Caco-2 (cell line): ENCODE measurements around the gene TAAR1. TPM values are rescaled to one million over a fixed set of nuclear protein-coding genes. Genes with fewer than 3 reads are reported as not detected.
"Not testable (repeated sequence)": the region's sequence is repeated elsewhere in the genome, so short reads cannot be mapped to it uniquely, and the experiment has no call there.

Source experiments
- Bru-seq: library from RNA; stranded (reverse); fragments of 400-500 nt; gene quantifications from one replicate; lab custom pipeline; 2021; lab: Mats Ljungman, UMichigan
- BruChase-seq, 2 experiments: library from RNA; stranded (reverse); fragments of 400-500 nt; gene quantifications; one replicate each; lab custom pipeline; 2021; lab: Mats Ljungman, UMichigan
- BruUV-seq: library from RNA; stranded (reverse); fragments of 400-500 nt; replicated peaks from 2 replicates; lab custom pipeline; 2021; lab: Mats Ljungman, UMichigan
- CTCF ChIA-PET: fragments of 300-600 bp; sonication (Branson Sonifier 250); formaldehyde crosslinking; loops from one replicate; lab custom pipeline; 2022; ENCODE audit warnings: antibody characterized with exemption; lab: Charles Lee
- POLR2A ChIA-PET: fragments of 300-600 bp; sonication (Branson Sonifier 250); formaldehyde crosslinking; loops from one replicate; lab custom pipeline; 2022; ENCODE audit warnings: antibody characterized with exemption; lab: Charles Lee
- DNase-seq, 2 experiments: peaks; one replicate each; pipeline versions ENCODE4 v3.0.0 to v3.0.0-alpha.2; 2020 to 2022
- H3K27me3 ChIP-seq: replicated peaks from 2 replicates; pipeline ENCODE4 v1.6.0; 2011; ENCODE audit warnings: low read length; ENCODE audit not compliant: control insufficient read depth, insufficient read depth
- H3K36me3 ChIP-seq: 2 replicates; pipeline ENCODE4 v1.5.1; 2011; ENCODE audit warnings: low read length; ENCODE audit not compliant: control insufficient read depth, insufficient read depth
- H3K4me1 ChIP-seq: fragments of 250-450 bp; sonication (Bioruptor Pico); 2 replicates; pipeline ENCODE4 v1.5.1; 2020; ENCODE audit warnings: mild to moderate bottlenecking
- H3K4me3 ChIP-seq: 2 replicates; pipeline ENCODE4 v1.5.1; 2011; ENCODE audit warnings: low read depth, mild to moderate bottlenecking, control low read depth, low read length
- H3K9me3 ChIP-seq: fragments of 250-450 bp; sonication (Bioruptor Pico); 2 replicates; pipeline ENCODE4 v1.5.1; 2020; ENCODE audit warnings: mild to moderate bottlenecking, moderate library complexity
- H3K27ac Mint-ChIP-seq: one replicate; pipeline ENCODE4 v1.8.0; 2022; ENCODE audit warnings: mixed read lengths; ENCODE audit not compliant: unreplicated experiment
- H3K27me3 Mint-ChIP-seq: one replicate; pipeline ENCODE4 v1.8.0; 2022; ENCODE audit warnings: mixed read lengths; ENCODE audit not compliant: insufficient read depth, unreplicated experiment
- H3K36me3 Mint-ChIP-seq: one replicate; pipeline ENCODE4 v1.8.0; 2022; ENCODE audit warnings: mild to moderate bottlenecking, mixed read lengths; ENCODE audit not compliant: insufficient read depth, unreplicated experiment
- H3K4me1 Mint-ChIP-seq: one replicate; pipeline ENCODE4 v1.8.0; 2022; ENCODE audit warnings: low read depth, mixed read lengths; ENCODE audit not compliant: unreplicated experiment
- H3K4me3 Mint-ChIP-seq: one replicate; pipeline ENCODE4 v1.8.0; 2022; ENCODE audit warnings: mild to moderate bottlenecking, moderate library complexity, mixed read lengths; ENCODE audit not compliant: unreplicated experiment
- H3K9me3 Mint-ChIP-seq: one replicate; pipeline ENCODE4 v1.8.0; 2022; ENCODE audit warnings: mixed read lengths; ENCODE audit not compliant: unreplicated experiment
- CTCF ChIP-seq, 2 experiments: fragments of 200-600 bp in 1 of 2; IDR thresholded peaks; 1 replicate in 1 of 2; 2 replicates in 1 of 2; pipeline versions ENCODE4 v1.5.1 to v1.8.0; 2011 to 2022; ENCODE audit warnings: antibody characterized with exemption in 1 of 2, control low read depth in 1 of 2, inconsistent platforms in 1 of 2, low read depth in 1 of 2, low read length in 1 of 2, mild to moderate bottlenecking in 1 of 2, moderate library complexity in 1 of 2; ENCODE audit not compliant: insufficient read depth in 1 of 2, severe bottlenecking in 1 of 2, unreplicated experiment in 1 of 2
- intact Hi-C: fragments of 100-400 bp; cut with micrococcal nuclease; formaldehyde crosslinking; loops from one replicate; pipeline ENCODE4 v1.10.0; 2022; ENCODE audit not compliant: unreplicated experiment
- long read RNA-seq: library from polyadenylated mRNA; stranded (forward); transcript quantifications from one replicate; pipeline ENCODE4 v2.0.0, GENCODE V29; 2022
- total RNA-seq: library from RNA; stranded (reverse); gene quantifications from 2 replicates; pipeline ENCODE4 v1.2.3, GENCODE V29; 2022

TAAR1 gene
- total RNA-seq (not detected in 2 replicates), Bru-seq, nascent RNA (not detected), BruChase-seq, experiment 1, labeled RNA remaining after a 2-hour chase (not detected), BruChase-seq, experiment 2, labeled RNA remaining after a 6-hour chase (not detected)
- long read RNA-seq, result 0 reads

- BruUV-seq, result no TSS peak
- Histone ChIP-seq H3K27me3 (no peaks in the 10 kb centered on the region), H3K4me3 (no peak within 1 kb of the TSS), H3K9me3 (no peaks in the 10 kb centered on the region; the same call in 1 of the 2 replicates), H3K36me3 (no peaks in the 10 kb centered on the region), H3K4me1 (no peaks in the 10 kb centered on the region; the same call in 1 of the 2 replicates)
- Mint-ChIP-seq H3K27ac (no peak within 1 kb of the TSS), H3K9me3 (no peaks in the 10 kb centered on the region), H3K27me3 (no peaks in the 10 kb centered on the region), H3K4me1 (peaks cover 8% of the 10 kb centered on the region), H3K36me3 (no peaks in the 10 kb centered on the region), H3K4me3 (no peak within 1 kb of the TSS)
- no peak for TF ChIP-seq CTCF (IDR thresholded peaks at IDR 0.05; ENCODE audit: insufficient read depth in 1 of 2, low read depth in 1 of 2, low read length in 1 of 2, severe bottlenecking in 1 of 2, unreplicated experiment in 1 of 2)
- ChIA-PET POLR2A (no interaction called here), CTCF (no interaction called here)
- intact Hi-C loops, result no loop called here
- no peak for DNase-seq
Observed at GRCh38 chr6:132659082-132659481, at the start of gene TAAR1. TSS of gene TAAR1 (minus strand) at chr6:132659182. CDS start at chr6:132646003, 13,179 bp downstream.

- Mint-ChIP-seq H3K36me3 (peaks cover under 1% of the 10 kb centered on the region), H3K4me3 (no peak overlapping the region), H3K4me1 (peaks cover 7% of the 10 kb centered on the region), H3K27me3 (no peaks in the 10 kb centered on the region), H3K9me3 (no peaks in the 10 kb centered on the region), H3K27ac (no peak overlapping the region)
- H3K4me3 ChIP-seq, result no peak overlapping the region
- POLR2A ChIA-PET, result no interaction called here
- H3K36me3 ChIP-seq, result no peaks in the 10 kb centered on the region
- no peak for TF ChIP-seq CTCF (IDR thresholded peaks at IDR 0.05; ENCODE audit: insufficient read depth in 1 of 2, low read depth in 1 of 2, low read length in 1 of 2, severe bottlenecking in 1 of 2, unreplicated experiment in 1 of 2)
- no peaks in the 10 kb centered on the region for H3K4me1 ChIP-seq
- DNase-seq, result no peak
- no peaks in the 10 kb centered on the region for H3K27me3 ChIP-seq
- H3K9me3 ChIP-seq, result no peaks in the 10 kb centered on the region; the same call in none of the 2 replicates
- intact Hi-C loops, result no loop called here
- CTCF ChIA-PET, result no interaction called here
- no TSS peak for BruUV-seq
Observed at GRCh38 chr6:132708771-132709170, 49.8 kb upstream of the TAAR1 start.

GRCh38 chr6:132708002-132708401 lies 49.0 kb upstream of the TAAR1 start:
- H3K4me1 Mint-ChIP-seq, result peaks cover 7% of the 10 kb centered on the region
- no peaks in the 10 kb centered on the region for H3K27me3 ChIP-seq
- H3K9me3 ChIP-seq, result no peaks in the 10 kb centered on the region; the same call in none of the 2 replicates
- H3K27ac Mint-ChIP-seq, result no peak overlapping the region
- POLR2A ChIA-PET, result no interaction called here
- CTCF ChIA-PET, result no interaction called here
- no peak overlapping the region for H3K4me3 Mint-ChIP-seq
- no peaks in the 10 kb centered on the region for H3K9me3 Mint-ChIP-seq
- no peak for TF ChIP-seq CTCF (IDR thresholded peaks at IDR 0.05; ENCODE audit: insufficient read depth in 1 of 2, low read depth in 1 of 2, low read length in 1 of 2, severe bottlenecking in 1 of 2, unreplicated experiment in 1 of 2)
- H3K36me3 Mint-ChIP-seq, result peaks cover 4% of the 10 kb centered on the region
- no peaks in the 10 kb centered on the region for H3K4me1 ChIP-seq
- no peak for DNase-seq
- no peaks in the 10 kb centered on the region for H3K36me3 ChIP-seq
- intact Hi-C loops, result no loop called here
- H3K27me3 Mint-ChIP-seq, result no peaks in the 10 kb centered on the region
- no TSS peak for BruUV-seq
- H3K4me3 ChIP-seq, result no peak overlapping the region

- DNase-seq, H3K9me3 ChIP-seq, CTCF ChIA-PET, H3K27me3 Mint-ChIP-seq, intact Hi-C loops, H3K4me3 Mint-ChIP-seq, H3K36me3 Mint-ChIP-seq, H3K4me1 Mint-ChIP-seq, H3K27me3 ChIP-seq, H3K4me1 ChIP-seq, H3K36me3 ChIP-seq, H3K27ac Mint-ChIP-seq, H3K9me3 Mint-ChIP-seq, H3K4me3 ChIP-seq, BruUV-seq, POLR2A ChIA-PET: not testable (repeated sequence)
Observed at GRCh38 chr6:132706756-132707155, 47.8 kb upstream of the TAAR1 start.
